Type B pancreatic cell (in vitro differentiated cells): ENCODE results near the gene WDFY1. TPM values are rescaled to one million over a fixed set of nuclear protein-coding genes. Genes with fewer than 3 reads are reported as not detected.

Experiments
- DNase-seq: peaks from one replicate; pipeline ENCODE4 v3.0.0; 2021; ENCODE audit warnings: mixed read lengths; ENCODE audit not compliant: unreplicated experiment; ENCODE audit errors: extremely low spot score
- H3K27ac Mint-ChIP-seq: 2 replicates; pipeline ENCODE4 v1.8.0; 2021; ENCODE audit warnings: mild to moderate bottlenecking, mixed read lengths
- H3K27me3 Mint-ChIP-seq: 2 replicates; pipeline ENCODE4 v1.8.0; 2021; ENCODE audit warnings: mixed read lengths
- H3K36me3 Mint-ChIP-seq: 2 replicates; pipeline ENCODE4 v1.8.0; 2021; ENCODE audit warnings: mixed read lengths
- H3K4me1 Mint-ChIP-seq: one replicate; pipeline ENCODE4 v1.8.0; 2021; ENCODE audit warnings: mixed read lengths; ENCODE audit not compliant: unreplicated experiment
- H3K4me3 Mint-ChIP-seq: 2 replicates; pipeline ENCODE4 v1.8.0; 2021; ENCODE audit warnings: mild to moderate bottlenecking, mixed read lengths
- H3K9me3 Mint-ChIP-seq: 2 replicates; pipeline ENCODE4 v1.8.0; 2021; ENCODE audit warnings: mixed read lengths
- total RNA-seq: library from RNA; stranded (reverse); gene quantifications from 2 replicates; pipeline ENCODE4 v1.2.1, GENCODE V29; 2021; ENCODE audit warnings: low replicate concordance
- TF ChIP-seq, protein P1 (sequence below): fragments of 200-600 bp; sonication (generic); conservative IDR thresholded peaks from 2 replicates; pipeline ENCODE4 v1.5.0; 2021; ENCODE audit warnings: antibody characterized with exemption, mild to moderate bottlenecking

The WDFY1 gene
- total RNA-seq, 1 donor from 2014 or later, result 45.5 TPM

DNA sequence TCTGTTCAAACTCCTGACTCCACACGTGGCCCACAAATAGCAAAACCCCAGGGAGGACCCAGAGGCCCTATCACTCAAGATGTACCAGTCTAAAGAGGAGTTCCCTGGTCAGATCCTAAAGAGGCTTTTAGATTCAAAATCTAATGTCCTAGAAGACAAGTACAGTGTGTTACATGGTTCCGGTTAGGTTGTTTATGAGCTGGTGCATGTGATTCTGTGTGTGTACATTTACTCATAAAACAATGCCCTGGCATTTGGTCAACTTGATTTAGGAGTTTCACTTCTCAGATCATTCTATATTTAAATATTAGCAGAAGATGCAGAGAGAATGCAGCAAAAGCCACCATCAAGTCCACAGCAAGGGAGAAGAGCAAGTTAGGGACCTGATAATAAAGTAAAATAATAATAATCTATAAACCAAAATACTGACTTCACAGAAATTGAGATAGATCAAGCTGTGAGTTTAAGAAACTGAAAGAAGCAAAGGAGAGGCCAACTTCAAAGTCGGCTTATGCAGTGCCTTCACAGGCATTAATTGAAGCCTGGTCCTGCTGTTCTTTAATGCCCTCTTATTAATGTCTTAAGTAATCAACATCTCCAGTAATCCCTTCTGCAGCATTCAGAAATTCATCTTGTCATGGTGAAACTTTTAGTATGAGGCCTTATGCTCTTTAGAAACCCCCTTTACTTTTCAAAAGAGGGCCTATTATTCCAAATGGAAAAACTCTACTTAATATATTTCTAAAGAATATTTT is 103.5 kb downstream of the WDFY1 start:
- Mint-ChIP-seq H3K27me3 (peaks cover 4% of the 10 kb centered on the region), H3K27ac (no peak overlapping the region), H3K4me1 (peaks cover 4% of the 10 kb centered on the region), H3K4me3 (no peak overlapping the region), H3K36me3 (no peaks in the 10 kb centered on the region), H3K9me3 (peaks cover 3% of the 10 kb centered on the region)
- TF ChIP-seq, protein P1, sequence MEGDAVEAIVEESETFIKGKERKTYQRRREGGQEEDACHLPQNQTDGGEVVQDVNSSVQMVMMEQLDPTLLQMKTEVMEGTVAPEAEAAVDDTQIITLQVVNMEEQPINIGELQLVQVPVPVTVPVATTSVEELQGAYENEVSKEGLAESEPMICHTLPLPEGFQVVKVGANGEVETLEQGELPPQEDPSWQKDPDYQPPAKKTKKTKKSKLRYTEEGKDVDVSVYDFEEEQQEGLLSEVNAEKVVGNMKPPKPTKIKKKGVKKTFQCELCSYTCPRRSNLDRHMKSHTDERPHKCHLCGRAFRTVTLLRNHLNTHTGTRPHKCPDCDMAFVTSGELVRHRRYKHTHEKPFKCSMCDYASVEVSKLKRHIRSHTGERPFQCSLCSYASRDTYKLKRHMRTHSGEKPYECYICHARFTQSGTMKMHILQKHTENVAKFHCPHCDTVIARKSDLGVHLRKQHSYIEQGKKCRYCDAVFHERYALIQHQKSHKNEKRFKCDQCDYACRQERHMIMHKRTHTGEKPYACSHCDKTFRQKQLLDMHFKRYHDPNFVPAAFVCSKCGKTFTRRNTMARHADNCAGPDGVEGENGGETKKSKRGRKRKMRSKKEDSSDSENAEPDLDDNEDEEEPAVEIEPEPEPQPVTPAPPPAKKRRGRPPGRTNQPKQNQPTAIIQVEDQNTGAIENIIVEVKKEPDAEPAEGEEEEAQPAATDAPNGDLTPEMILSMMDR, result no peak
- no peak for DNase-seq

- Mint-ChIP-seq H3K9me3 (no peaks in the 10 kb centered on the region), H3K27ac (peak within 1 kb of the TSS; percentile 89), H3K36me3 (no peaks in the 10 kb centered on the region), H3K4me1 (peaks cover 5% of the 10 kb centered on the region), H3K4me3 (peak within 1 kb of the TSS; percentile 96), H3K27me3 (peaks cover 10% of the 10 kb centered on the region)
- TF ChIP-seq, protein P1, result no peak
- DNase-seq, result peak; percentile 80
These were observed 107.7 kb downstream of the WDFY1 start, which contains the start of gene AP1S3 for GRCh38 chr2:223837287-223838061. Gene AP1S3, minus strand, starts transcription at chr2:223837582. Its CDS starts 132 bp downstream, at chr2:223837450.

GRCh38 chr2:223835701-223836532 is 109.2 kb downstream of the WDFY1 start:
- H3K9me3 Mint-ChIP-seq, result no peaks in the 10 kb centered on the region
- H3K27ac Mint-ChIP-seq, result no peak overlapping the region
- peak overlapping the region; percentile 96 for H3K4me3 Mint-ChIP-seq
- H3K4me1 Mint-ChIP-seq, result peaks cover 5% of the 10 kb centered on the region
- TF ChIP-seq, protein P1, result no peak
- H3K36me3 Mint-ChIP-seq, result no peaks in the 10 kb centered on the region
- peaks cover 10% of the 10 kb centered on the region for H3K27me3 Mint-ChIP-seq
- DNase-seq, result no peak

GRCh38 chr2:223834431-223834830 is 110.7 kb downstream of the WDFY1 start:
- H3K27me3 Mint-ChIP-seq, result peaks cover 10% of the 10 kb centered on the region

More at GRCh38 chr2:223834431-223834830, 110.7 kb downstream of the WDFY1 start:
- Mint-ChIP-seq H3K4me3 (no peak overlapping the region), H3K9me3 (no peaks in the 10 kb centered on the region), H3K27ac (no peak overlapping the region), H3K4me1 (peaks cover 5% of the 10 kb centered on the region), H3K36me3 (no peaks in the 10 kb centered on the region)
- TF ChIP-seq, protein P1, result no peak
- DNase-seq, result no peak
